Activated CD8-positive, alpha-beta memory T cell treated with anti-CD3 and anti-CD28 coated beads for 24 hours (primary cell): ENCODE data around the gene CCDC124.
"Not testable (repeated sequence)": the region's sequence is repeated elsewhere in the genome, so short reads cannot be mapped to it uniquely, and the experiment has no call there.

ENCODE experiments used
- DNase-seq: peaks from one replicate; pipeline ENCODE4 v3.0.0-alpha.2; 2020

Gene CCDC124

GRCh38 chr19:17954401-17954800 lies 21.6 kb downstream of the CCDC124 start:
- no peak for DNase-seq

GRCh38 chr19:17957149-17957849 lies 24.5 kb downstream of the CCDC124 start:
- DNase-seq = no peak

DNA sequence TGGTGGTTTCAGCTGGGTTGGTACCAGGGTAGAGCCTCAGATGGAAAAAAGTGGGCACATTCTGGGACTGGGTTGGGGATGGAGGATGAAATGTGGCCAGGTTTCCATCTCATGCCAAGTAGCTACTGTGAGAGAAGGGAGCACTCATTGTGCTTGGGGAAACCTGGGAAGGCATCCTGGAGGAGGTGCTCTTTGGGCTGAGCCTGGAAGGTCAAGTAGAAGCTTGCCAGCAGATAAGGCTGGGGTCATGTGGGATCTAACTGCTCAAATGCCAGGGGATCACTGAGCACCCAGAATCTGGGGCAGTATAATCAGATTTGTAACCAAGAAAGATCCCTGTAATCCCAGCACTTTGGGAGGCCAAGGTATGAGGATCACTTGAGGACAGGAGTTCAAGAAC lies 25.1 kb downstream of the CCDC124 start:
- no peak for DNase-seq

- DNase-seq = no peak
Observed at GRCh38 chr19:17963936-17964691, 31.3 kb downstream of the CCDC124 start.

DNA sequence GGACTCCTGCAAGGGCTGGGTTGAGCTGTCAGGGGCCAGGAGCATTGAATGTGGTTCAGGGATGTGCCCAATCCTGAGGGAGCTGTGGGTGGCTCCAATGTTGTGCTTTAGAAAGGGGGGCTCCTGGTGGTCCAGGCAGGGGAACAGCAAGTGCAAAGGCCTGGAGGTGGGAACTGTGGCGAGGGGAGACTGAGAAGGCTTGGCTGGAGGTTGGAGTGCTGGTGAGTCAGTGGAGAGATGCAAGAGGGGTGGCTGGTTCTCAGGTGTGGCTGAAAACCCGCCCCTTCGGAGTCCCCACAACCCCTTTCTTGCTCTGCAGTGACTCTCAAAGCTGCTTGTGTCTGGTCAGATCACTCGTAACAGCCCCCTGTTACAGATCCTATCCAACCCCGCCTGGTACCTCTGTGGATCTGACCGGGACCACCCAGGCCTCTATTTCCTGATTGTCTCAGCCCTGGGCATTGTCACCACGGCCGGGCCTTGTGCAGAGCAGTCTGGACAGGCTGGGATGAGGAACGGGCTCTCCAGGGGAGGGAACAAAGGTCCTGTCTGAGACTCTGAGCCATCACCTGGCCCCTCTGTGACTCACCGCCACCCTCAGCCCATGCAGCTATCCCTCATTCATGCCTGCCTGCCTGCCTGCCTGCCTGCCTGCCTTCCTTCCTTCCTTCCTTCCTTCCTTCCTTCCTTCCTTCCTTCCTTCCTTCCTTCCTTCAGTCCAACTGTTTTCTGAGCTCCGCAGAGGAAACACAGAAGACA lies 32.7 kb downstream of the CCDC124 start:
- DNase-seq = no peak

GRCh38 chr19:17966129-17966483 lies 33.3 kb downstream of the CCDC124 start:
- DNase-seq = no peak

DNA sequence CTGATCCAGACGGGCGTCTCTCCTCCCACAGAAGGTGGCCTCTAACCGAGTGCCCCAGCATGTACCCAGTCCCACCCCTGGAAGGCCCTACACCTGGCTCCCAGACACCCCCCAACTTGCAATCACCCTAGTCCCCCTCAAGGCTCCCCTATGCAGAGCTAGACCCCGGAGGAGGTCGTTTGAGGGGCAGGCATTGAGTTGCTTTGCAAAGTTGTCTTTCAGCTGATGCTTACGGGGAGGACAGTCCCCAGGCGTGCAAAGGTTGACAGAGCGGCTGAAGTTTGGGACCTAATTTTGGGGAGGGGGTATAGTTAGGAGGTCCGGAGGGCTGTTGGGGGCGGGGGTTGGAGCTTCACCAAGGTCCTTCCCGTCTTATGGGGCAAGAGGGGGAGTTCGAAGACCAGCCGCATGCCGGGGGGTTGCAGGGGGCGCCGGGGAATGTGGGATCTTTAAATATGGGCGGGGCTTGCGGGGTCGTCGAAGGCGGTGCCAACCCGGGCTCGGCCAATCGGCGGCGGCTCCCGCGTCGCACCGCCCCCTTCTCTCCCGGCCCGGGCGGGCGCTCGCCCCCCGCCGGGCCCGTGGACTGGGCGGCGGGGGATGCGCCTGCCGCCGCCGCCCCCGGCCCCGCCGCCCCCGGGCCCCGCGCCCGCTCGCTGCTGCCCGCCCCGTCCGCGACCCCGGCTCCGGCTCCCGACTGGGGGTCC lies 33.9 kb downstream of the CCDC124 start, which contains the start of gene KCNN1:
TSS of gene KCNN1 (plus strand) at position 558 of the 707 bp plus-strand sequence. CDS start 6,782 bp downstream, outside the sequence.
- DNase-seq = no peak

GRCh38 chr19:17967257-17968051 lies 34.6 kb downstream of the CCDC124 start:
- DNase-seq = no peak

GRCh38 chr19:17968362-17968761 lies 35.5 kb downstream of the CCDC124 start:
- no peak for DNase-seq

DNA sequence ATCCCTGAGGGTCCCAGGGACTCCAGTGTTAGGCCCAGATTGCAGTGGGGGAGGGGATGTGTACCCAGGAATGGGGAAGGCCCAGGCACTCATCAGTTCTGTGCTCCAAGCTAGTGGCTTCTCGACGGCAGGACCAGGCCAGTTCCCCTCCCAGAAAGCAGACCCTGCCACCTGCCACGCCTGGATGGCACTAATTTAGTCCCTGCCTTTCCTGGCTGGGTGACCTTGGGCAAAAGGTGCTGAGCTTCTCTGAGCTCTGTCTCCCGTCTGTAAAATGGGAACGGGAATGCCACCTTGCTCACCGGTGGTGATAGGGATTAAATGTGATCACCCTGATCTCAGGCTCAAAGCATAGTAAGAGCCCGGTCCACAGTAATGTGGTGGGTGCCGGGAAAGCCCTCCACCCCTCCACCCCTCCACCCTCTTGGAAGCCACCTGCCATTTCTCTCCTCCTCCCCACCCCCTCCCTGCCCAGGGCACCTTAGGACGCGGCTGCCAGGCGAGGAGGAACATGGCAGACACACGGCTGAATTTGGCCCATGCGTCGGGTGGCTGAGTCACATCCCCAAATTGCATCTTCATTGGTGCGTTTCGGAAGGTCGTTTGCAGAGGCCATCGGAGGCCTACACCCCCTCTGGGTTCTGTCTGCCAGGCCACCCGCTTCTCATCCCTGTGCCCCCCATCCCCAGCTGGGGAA lies 36.4 kb downstream of the CCDC124 start:
- no peak for DNase-seq

GRCh38 chr19:17972230-17972629 lies 39.4 kb downstream of the CCDC124 start:
- DNase-seq = no peak

GRCh38 chr19:17973759-17974158 lies 40.9 kb downstream of the CCDC124 start:
- DNase-seq = no peak

GRCh38 chr19:17974551-17974950 lies 41.7 kb downstream of the CCDC124 start:
- no peak for DNase-seq

DNA sequence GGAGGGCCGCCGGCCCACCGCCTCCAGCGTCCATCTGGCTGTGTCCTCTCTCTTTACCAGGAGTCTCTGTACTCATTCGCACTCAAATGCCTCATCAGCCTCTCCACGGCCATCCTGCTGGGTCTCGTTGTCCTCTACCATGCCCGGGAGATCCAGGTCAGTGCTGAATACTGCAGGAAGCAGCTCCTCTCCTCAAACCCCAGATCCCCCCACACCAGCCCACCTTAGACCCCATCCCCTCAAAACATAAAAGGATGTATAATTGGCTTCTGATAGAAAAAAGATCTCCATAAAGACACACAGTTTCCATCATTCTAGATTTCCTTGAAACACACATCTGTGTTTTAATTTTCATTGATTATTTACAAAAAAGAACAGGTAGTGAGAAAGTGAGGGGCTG lies 42.2 kb downstream of the CCDC124 start:
- DNase-seq = no peak

DNA sequence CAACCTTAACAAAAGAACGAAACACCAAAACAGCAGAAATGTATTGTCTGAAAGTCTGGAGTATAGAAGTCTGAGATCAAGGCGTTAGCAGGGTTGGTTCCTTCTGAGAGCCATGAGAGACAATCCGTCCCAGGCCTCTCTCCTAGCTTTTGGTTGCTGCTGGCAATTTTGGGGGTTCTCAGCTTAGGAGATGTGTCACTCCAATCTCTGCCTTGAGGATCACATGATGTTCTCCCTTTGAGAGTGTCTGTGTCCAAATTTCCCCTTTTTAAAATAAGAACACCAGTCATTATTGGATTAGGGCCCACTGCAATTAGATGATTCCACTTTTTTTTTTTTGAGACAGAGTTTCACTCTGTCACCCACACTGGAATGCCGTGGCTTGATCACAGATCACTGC lies 44.2 kb downstream of the CCDC124 start:
- DNase-seq = no peak

GRCh38 chr19:17977488-17977887 lies 44.7 kb downstream of the CCDC124 start:
- DNase-seq = no peak

DNA sequence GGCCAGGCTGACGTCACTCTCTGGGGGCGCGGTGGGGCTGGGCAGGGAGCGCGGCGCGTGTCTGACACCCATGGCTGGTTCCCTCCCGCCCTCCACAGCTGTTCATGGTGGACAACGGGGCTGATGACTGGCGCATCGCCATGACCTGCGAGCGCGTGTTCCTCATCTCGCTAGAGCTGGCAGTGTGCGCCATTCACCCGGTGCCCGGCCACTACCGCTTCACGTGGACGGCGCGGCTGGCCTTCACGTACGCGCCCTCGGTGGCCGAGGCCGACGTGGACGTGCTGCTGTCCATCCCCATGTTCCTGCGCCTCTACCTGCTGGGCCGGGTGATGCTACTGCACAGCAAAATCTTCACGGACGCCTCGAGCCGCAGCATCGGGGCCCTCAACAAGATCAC lies 48.8 kb downstream of the CCDC124 start:
- no peak for DNase-seq

GRCh38 chr19:17982430-17982829 lies 49.6 kb downstream of the CCDC124 start:
- no peak for DNase-seq

DNA sequence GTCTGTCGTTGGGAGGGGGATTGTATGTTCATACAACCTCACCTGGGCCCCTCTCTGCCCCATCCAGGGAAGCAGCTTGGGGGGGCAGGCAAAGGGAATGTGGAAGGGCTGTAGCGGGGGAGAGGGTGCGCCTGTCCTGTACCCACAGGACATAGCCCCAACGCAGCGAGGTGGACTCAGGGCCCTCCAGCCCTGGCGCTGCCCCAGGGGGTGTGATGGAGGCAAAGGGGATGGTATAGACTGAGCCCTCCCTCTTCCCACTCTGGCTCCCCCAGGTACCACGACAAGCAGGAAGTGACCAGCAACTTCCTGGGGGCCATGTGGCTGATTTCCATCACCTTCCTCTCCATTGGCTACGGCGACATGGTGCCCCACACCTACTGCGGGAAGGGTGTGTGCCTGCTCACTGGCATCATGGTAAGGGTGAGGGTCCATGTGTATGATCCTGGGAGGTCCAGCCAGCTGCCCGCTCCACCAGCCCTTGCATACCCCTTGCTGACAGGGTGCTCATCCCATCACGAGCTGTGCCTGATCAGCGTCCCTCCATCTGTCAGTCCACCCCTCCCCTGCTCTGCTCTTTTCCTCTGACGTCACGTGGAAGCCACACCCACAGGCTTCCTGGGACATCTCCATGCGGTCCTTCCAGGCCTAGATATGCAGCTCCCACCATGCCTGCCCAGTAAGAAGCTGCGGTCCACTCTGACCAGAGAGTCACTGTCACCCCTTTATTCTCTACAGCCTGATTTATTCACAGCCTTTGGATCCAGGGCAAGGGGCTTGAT lies 52.4 kb downstream of the CCDC124 start:
- DNase-seq = no peak

- not testable (repeated sequence) for DNase-seq
Observed at GRCh38 chr19:17986569-17986968, 53.8 kb downstream of the CCDC124 start.

DNA sequence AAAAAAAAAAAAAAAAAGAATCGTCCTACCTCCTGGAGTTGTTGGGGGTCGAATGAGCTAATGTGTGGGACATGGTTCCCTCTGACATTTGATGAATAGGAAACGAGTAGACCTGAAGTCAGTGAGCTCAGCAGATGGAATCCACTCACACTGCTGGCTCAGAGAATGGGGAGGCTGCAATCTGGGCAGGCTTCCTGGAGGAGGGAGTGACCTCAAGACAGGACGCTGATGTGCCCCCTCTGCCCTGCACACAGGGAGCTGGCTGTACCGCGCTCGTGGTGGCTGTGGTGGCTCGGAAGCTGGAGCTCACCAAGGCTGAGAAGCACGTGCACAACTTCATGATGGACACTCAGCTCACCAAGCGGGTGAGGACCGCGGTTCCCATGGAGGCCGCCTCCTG lies 55.3 kb downstream of the CCDC124 start:
- no peak for DNase-seq
